HG02642 (cell line): ENCODE data around the gene SBK1.

Experiments
- ATAC-seq: cut with Tn5 transposase; IDR thresholded peaks from one replicate; pipeline ENCODE4 v1.9.1; 2021; ENCODE audit warnings: mild to moderate bottlenecking; ENCODE audit not compliant: unreplicated experiment, poor library complexity

Gene SBK1

DNA sequence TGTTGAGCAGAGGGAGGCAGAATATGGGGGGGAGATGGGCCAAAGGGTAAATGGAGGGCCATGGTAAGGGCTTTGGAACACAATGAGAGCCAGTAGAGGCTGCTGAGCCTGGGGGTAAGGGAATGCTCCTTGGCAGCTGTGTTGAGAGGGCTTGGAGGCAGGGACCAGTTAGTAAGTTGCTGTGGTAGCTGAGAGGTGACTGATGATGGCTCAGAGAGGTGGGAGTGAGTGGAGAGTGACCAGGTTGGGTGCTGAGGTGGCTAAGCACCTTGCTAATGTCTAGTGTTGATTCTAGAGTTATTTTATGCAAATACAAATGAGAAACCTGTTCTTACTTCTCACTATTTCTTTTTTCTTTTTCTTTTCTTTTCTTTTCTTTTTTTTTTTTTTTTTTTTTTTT, 10.8 kb downstream of the SBK1 start:
- no peak for ATAC-seq

GRCh38 chr16:28304214-28304613, 11.9 kb downstream of the SBK1 start:
- no peak for ATAC-seq

DNA sequence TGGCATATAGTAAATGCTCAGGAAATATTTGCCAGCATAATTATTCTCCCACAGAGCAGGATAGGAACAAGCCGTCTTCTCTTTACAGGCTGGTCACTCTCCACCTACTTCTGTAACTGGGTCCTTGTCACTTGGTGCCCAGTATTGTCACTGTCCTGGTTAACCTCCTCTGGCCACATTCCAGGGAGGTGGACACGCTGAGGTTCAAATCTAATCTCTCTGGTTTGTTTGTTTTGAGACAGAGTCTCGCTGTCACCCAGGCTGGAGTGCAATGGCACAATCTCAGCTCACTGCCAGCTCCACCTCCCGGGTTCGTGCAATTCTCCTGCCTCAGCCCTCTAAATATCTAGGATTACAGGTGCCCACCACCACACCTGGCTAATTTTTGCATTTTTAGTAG, 15.6 kb downstream of the SBK1 start:
- ATAC-seq: no peak

DNA sequence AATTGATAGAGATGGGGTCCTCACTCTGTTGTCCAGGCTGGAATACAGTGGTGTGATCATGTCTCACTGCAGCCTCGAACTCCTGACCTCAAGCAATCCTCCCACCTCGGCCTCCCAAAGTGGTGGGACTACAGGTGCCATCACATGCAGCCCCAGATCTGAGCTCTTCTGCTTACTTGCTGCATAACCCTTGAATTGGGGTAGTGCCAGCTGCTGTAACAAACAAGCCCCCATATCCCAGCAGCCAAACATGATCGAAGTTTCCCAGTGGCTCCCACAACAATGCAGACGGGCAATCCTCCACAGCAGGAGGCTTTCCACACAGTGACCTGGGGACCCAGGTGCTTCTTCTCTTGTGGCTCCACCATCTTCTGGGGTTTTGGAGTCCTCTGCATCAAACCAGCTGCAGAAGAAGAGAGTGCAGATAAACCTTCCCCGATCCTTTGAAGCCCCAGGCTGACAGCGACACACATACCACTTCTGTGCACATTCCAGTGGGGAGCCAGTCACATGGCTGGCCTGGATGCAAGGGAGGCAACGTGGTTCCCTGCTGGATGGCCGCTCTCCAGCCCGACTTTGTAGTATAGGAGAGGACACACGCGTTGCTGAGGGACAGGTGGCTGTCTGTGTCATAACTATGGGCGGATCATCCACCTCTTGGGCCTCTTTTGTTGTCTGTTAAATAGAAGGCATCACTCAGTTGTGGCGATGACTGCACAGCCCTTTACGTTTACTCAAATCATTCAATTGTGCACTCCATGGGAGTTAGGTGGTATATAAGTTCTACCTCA, 16.7 kb downstream of the SBK1 start:
- ATAC-seq: no peak

DNA sequence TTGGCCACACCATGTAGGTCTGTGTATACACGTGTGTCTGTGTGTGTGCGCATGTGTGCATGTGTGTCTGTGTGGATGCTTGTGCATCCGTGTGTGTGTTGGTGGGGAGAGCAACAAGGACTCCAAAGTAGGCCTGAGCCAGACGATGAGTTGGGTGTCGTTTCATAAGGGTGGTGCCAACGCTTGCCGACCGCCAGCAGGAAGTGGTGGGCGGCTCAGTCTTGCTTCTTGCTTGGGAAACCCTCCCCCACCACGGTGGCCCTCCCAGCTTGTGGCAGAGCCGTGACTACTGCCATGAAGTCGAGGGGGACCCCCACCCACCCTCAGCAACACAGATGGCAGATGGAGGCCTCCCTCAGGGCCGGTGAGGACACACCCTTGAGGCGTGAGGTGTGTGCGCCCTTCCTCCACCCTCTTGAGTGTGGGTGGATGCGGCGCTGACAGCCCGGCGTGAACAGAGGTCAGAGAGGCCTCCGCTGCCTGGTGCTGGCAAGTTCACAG, 17.5 kb downstream of the SBK1 start:
- no peak for ATAC-seq

GRCh38 chr16:28310796-28311195, 18.5 kb downstream of the SBK1 start:
- ATAC-seq: no peak

GRCh38 chr16:28311413-28311812, 19.1 kb downstream of the SBK1 start:
- no peak for ATAC-seq

DNA sequence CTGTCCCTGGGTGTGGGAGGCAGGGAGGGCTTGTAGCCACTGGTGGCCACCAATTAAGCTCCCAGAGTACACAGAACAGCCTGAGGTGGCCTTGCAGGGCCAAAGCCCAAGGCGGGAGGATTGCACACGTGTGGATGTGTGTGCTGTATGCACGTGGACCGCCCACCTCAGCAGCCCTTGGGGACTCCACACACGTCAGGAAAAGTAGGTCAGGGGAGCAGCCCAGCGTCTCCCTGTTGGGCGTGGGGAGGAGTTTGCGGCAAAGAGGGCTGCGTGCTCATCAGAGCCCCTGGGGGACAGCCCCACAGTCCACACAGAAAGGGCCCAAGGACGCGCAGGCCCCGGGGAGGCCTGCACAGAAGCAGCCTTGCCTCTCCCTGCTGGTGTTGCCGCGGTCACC, 19.6 kb downstream of the SBK1 start:
- ATAC-seq: no peak

- ATAC-seq: no peak
These were observed 20.0 kb downstream of the SBK1 start for GRCh38 chr16:28312327-28312726.

- ATAC-seq: no peak
These were observed 21.3 kb downstream of the SBK1 start for GRCh38 chr16:28313587-28313986.

GRCh38 chr16:28316054-28316453, 23.7 kb downstream of the SBK1 start:
- no peak for ATAC-seq

- no peak for ATAC-seq
These were observed 24.9 kb downstream of the SBK1 start for GRCh38 chr16:28317040-28317880.

GRCh38 chr16:28318042-28318744, 25.9 kb downstream of the SBK1 start:
- no peak for ATAC-seq

DNA sequence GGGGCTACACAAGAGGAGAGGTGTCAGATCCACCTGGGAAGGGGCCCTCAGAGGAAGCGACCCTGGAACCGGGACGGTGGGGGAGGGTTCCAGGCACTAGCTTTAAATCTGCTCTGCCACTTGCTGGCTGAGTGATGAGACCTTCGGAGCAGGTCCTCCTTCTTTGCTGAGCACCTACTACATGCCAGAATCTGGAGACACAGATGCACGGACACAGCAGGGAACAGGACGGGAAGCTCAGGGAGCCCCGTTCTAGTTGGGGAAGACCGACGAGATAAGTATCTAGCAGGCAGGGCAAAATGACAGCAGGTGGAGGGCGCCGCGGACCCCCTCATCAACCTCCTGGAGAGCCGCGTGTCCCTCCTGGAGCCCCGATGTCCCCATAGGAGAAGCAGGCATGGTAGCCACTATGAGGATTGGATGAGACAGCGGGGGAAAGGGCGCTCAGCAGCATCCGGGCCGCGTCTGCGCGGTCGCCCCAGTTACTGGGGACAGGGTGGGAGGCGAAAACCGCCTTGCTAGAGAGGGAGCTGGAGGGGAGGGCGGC, 27.2 kb downstream of the SBK1 start:
- ATAC-seq: no peak

DNA sequence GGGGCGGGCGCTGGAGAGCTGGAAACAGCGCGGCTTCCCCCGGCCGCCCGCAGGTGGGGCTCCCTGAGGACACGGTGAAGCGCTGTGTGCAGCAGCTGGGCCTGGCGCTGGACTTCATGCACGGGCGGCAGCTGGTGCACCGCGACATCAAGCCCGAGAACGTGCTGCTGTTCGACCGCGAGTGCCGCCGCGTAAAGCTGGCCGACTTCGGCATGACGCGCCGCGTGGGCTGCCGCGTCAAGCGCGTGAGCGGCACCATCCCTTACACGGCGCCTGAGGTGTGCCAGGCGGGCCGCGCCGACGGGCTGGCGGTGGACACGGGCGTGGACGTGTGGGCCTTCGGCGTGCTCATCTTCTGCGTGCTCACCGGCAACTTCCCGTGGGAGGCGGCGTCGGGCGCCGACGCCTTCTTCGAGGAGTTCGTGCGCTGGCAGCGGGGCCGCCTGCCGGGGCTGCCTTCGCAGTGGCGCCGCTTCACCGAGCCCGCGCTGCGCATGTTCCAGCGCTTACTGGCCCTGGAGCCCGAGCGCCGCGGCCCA, 27.8 kb downstream of the SBK1 start:
- ATAC-seq: no peak

DNA sequence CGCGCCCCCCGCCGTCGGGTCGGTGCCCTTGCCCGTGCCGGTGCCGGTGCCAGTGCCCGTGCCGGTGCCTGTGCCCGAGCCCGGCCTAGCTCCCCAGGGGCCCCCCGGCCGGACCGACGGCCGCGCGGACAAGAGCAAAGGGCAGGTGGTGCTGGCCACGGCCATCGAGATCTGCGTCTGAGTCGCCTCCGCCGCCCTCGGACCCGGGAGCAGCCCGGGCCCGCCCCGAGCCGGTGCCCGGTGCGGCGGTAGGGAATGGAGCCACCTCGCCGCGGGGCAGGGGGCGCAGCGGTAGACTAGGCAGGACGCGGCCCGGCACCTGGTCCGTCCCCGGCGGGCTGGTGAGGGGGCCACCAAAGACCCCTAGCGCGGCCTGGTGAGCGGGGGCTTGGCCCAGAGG, 28.4 kb downstream of the SBK1 start:
- ATAC-seq: no peak

- ATAC-seq: no peak
These were observed 29.5 kb downstream of the SBK1 start for GRCh38 chr16:28321700-28322411.

GRCh38 chr16:28324235-28324886, 32.0 kb downstream of the SBK1 start:
- ATAC-seq: no peak

DNA sequence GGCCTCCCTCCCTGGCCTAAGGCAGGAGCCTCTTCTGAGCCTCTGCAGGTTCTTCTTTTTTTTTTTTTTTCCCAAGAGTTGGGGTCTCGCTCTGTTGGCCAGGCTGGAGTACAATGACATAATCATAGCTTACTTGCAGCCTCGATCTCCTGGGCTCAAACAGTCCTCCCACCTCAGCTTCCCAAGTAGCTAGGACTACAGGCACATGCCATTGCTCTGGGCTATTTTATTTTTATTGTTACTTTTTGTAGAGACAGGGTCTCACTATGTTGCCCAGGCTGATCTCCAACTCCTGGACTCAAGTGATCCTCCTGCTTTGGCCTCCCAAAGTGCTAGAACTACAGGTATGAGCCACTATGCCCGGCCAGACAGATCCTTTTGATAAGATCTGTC, 32.6 kb downstream of the SBK1 start:
- no peak for ATAC-seq
